CD4-positive, alpha-beta T cell treated with Interleukin-2 at 100 ng/mL for 4 hours (primary cell): ENCODE data around the gene NFE2L1.
"Not testable (repeated sequence)": the region's sequence is repeated elsewhere in the genome, so short reads cannot be mapped to it uniquely, and the experiment has no call there.

ENCODE experiments used
- DNase-seq: peaks from one replicate; pipeline ENCODE4 v3.0.0-alpha.2; 2020; ENCODE audit warnings: low spot score

Gene NFE2L1

DNA sequence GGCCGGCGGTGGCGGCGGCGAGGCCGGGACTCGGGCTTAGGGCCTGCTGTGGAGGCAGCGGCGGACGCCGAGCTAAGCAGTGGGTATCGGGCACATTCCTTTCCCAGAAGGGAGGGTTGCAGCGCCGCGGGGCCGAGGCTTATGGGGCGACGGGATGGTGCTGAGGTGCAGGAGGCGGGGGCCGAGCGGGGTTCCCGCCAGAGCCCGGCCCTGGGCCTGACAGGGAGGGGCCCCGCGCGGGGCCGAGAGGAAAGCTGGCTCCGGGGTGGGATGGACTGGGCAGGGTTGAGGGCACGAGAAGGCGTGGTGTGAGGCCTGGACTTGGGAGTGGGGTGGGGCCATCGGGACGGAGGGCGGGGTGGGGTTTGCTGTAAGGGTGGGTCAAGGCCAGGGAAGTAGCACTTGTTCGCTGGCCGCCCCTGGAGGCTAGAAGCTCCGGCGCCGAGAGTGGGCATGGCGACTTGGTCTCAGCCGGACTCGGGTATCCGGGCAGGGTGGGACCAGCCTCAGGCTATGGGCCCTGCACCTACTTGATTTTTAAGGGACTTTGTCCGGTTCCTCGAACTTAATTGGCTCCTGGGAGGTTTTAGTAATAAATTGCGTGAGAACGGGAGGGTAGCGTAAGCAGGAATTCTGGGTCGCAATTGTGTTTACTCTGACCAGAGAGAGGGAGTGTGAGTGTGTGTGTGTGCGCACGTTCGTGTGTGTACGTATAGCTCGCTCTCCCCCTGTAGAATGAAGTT is 396 bp downstream of the NFE2L1 start:
- DNase-seq, result peak; percentile 20

GRCh38 chr17:48051283-48051682 is 3.1 kb downstream of the NFE2L1 start:
- no peak for DNase-seq

DNA sequence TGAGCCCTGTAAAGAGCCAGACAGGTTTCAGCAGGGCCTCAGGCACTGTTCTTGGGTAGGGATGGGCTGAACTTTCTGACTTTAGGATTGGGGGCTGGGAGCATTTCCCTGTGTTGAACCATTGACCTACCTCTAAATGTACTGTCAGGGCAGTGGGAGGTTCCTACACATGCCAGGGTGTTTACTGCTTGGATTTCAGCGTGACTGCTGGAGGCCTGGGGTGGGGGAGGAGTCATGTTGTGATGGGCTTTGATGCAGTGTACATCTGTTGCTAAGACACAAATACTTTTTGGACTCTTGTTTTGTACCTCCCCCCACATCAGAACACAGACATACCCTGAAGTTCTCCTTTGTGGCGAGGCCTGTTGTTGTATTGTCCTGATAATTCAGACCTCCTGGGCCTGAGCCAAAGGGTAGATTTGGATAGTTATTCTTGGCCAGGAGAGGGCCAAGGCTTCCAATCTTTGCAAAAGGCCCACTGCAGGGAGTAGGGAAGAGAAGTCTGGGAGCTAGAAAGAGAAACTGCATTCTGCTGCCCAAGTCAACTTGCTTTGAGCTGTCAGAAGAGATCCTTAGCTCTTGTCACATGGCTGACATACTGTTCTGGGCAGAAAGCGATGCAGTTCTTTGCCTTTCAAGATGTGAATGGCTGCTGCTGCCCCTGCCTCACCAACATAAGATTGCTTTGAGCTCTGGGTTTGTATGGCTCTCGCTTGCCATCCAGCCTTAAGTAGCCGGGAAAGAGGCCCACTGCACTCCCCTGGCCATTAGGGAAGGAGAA is 3.7 kb downstream of the NFE2L1 start:
- DNase-seq, result no peak

DNA sequence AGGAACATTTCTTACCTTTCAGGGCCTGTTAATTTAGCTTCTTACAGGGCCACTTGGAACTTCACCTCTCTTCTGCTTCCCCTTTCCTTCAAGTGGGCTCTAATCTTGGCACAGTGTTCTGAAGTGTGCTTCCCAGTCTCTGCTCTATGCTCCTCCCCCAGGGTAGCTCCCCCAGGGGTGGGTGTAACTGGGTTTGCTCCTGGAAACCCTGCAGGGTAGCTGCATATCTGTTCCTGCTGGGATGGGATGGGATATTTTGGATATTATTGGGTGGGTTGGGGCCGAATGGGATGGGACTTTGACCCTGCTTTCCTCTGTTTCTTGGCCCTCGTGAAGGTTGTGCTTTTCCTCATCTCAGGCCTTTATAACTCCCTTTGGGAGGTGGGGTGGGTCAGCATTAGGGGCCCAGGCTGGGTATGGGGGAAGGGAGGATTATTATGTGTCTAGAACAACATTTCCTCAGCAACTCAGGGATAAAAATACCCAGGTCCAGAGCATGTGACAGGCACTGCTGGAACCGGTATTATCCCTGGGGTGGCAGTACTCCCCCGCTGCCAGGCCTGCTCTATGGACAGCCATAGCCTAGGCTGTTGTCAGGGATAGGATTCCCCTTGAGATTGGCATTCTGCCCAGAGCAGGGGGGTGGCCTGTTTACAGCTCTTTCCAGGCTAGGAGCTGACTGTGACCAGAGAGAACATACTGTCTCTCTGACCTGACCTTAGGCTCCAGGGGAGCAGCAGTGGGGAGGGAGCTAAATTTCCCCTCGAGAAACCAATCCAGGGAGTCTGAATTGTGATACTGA is 5.0 kb downstream of the NFE2L1 start:
- no peak for DNase-seq

DNA sequence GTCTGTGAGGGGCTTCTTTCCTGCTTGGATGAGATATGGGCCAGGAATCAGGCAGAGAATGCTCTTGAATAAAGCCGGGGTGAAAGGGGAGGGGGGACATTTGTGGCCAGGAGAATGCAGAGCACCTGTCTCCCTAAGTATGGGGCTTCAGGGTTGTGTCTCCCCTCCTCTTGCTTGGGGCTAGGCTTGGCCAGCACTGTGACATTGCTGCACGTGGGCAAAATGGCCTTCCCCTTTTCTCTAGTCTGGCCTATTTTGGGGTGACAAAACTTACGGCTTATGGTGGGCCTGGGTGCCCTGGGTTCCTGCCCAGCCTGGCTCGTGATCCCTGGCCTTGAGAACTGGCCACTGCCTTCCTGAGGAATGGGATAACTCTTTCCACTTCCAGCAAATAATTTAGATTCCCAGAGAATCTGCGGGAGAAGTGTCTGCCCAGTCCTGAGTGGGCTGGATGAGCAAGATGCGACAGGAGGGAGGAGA is 5.6 kb downstream of the NFE2L1 start:
- no peak for DNase-seq

DNA sequence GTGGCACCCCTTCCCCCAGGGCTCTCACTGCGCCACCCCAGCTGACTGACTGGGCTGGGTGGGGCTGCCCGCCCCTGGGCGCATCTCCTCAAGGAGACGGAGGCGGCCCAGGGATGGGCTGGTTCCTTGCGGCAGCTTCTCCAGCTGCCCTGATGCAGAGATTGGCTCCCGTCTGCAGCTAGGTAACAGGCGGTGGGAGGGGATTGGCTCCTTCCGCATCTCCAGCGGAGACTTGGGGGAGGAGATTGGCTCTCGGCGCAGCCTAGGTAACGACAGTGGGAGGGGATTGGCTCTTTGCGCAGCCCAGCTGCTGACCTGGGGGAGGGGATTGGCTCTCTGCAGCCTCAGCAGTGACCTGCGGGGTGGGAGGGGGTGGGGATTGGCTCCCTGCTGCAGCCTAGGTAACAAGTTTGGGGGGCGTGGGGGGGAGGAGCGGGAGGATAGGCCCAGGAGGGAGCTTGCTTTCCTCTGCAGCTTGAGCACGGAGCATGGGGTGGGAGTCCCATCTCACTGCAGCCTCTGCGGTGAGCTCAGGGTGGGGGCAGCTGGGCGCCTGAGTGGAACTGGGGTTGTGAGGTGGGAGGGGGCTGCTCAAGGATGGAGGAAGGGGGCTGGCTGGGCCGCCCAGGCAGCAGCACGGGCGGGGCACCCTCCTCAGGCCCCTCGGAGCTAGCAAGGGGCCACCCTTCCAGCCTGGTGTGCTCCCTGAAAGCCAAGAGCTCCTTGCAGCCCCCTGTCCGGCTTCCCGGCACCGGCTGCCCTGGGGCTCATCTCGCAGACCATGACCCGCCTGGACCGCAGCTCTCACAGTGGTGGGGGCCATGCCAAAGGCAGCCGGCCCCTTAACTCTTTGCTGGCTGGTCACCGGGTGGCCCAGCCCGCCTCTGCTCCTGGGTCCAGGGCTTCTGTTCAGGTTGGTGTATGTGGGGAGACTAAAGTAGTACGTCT is 6.4 kb downstream of the NFE2L1 start:
- no peak for DNase-seq

DNA sequence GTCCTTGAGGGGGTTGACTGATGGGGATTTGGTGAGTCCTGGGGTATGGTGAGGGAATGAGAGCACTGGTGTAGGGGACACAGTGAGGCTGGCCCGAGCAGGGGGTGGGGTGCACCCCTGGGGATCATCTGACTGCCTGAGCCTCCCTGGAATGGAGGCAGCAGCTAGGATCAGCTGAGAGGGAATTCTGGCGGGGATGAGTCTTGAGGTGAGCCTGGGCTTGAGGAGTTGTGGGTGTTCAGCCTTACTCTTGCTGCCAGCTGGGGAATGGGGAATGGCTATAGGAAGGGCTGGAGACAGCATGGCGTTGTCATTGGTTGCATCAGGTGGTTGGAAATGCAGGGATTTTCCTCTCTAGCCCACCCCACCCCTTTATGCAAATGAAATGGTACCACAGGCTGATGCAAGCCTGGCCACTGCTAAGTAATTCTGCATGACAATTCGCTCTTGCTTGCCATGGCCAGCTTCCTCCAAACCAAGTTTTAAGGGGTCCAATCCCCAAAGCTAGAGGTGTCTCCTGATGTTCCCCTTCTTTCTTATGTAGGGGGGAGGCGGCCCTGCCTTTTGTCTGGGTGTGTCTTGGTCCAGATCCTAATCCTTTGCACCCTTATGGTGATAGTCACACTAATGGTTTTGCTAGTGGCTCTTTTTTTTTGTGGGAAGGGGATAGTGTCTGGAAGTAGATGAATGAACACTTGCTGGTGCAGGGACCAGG is 7.5 kb downstream of the NFE2L1 start:
- DNase-seq, result no peak

DNA sequence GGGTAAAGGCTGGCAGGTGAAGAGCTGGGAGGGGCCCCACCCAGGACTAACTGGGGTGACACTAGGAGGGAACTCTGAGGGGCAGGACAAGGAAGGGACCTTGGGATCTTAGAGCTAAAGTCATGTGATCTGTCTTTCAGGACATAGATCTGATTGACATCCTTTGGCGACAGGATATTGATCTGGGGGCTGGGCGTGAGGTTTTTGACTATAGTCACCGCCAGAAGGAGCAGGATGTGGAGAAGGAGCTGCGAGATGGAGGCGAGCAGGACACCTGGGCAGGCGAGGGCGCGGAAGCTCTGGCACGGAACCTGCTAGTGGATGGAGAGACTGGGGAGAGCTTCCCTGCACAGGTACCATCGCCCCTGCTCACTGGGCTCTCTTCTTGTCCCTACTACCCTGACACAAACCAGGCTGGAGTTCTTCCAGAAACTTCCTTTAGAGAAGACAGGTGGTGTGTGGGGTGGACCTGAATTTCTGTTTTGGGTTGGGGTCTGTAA is 8.1 kb downstream of the NFE2L1 start:
- DNase-seq, result no peak

- DNase-seq, result no peak
Measured at GRCh38 chr17:48056879-48057278, 8.7 kb downstream of the NFE2L1 start.

- DNase-seq, result no peak
Measured at GRCh38 chr17:48057626-48058025, 9.5 kb downstream of the NFE2L1 start.

- DNase-seq, result no peak
Measured at GRCh38 chr17:48058393-48059124, 10.4 kb downstream of the NFE2L1 start.

DNA sequence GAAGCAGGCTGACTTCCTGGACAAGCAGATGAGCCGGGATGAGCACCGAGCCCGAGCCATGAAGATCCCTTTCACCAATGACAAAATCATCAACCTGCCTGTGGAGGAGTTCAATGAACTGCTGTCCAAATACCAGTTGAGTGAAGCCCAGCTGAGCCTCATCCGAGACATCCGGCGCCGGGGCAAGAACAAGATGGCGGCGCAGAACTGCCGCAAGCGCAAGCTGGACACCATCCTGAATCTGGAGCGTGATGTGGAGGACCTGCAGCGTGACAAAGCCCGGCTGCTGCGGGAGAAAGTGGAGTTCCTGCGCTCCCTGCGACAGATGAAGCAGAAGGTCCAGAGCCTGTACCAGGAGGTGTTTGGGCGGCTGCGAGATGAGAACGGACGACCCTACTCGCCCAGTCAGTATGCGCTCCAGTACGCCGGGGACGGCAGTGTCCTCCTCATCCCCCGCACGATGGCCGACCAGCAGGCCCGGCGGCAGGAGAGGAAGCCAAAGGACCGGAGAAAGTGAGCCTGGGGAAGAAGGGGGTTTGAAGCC is 11.0 kb downstream of the NFE2L1 start:
- DNase-seq, result no peak

- DNase-seq, result no peak
Measured at GRCh38 chr17:48060249-48060648, 12.1 kb downstream of the NFE2L1 start.

- DNase-seq, result no peak
Measured at GRCh38 chr17:48062273-48062672, 14.1 kb downstream of the NFE2L1 start.

GRCh38 chr17:48064638-48065037 is 16.5 kb downstream of the NFE2L1 start:
- DNase-seq, result no peak

DNA sequence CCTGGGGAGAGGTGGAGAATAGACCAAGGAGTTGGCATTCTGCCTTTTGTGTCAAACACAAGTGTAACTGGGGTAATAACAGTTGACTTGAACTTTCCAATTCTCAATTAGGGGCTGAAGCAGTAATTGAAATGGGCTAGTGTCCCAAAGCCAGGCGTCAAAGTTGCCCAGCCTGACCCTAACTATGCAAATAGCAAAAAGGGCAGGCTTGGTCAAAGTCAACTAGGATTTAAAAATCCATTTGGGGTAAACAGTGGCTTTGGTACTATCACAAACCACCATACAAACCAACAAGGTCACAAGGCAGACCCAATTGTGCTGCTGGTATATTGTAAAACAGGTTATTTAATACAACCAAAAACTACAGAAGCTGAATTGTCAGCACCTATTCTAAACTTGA is 18.0 kb downstream of the NFE2L1 start:
- DNase-seq, result no peak

DNA sequence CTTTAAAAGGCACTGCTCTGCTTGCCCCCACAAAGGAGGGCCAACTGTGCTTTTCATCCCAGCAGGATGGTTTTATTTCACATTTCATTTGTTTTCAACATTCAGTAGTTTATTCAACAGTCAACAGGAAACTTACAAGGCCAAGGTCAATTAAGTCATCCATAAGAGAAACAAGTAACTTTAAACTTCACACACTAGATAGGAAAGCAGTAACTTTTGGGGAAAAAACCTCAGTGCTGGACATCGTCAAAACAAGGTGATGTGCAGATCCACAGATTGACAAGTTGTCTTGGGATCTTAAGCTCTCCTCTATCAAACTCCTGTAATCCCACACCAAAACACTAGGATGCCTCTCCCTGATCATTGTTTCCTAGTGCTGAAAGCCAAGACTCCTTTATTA is 18.5 kb downstream of the NFE2L1 start:
- DNase-seq, result no peak

DNA sequence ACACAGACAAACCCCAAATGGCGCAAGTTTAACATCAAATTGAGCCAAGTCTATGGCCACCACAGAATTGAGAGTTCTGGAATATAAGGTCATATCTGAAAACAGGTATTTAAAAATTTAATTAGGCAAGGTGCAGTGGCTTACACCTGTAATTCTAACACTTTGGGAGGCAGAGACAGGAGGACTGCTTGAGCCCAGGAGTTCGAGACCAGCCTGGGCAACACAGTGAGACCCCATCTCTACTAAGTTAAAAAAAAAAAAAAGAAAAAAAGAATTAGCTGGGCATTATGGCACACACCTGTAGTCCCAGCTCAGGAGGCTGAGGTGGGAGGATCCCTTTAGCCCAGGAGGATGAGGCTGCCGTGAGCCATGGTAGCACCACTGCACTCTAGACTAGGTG is 19.1 kb downstream of the NFE2L1 start:
- DNase-seq, result no peak

DNA sequence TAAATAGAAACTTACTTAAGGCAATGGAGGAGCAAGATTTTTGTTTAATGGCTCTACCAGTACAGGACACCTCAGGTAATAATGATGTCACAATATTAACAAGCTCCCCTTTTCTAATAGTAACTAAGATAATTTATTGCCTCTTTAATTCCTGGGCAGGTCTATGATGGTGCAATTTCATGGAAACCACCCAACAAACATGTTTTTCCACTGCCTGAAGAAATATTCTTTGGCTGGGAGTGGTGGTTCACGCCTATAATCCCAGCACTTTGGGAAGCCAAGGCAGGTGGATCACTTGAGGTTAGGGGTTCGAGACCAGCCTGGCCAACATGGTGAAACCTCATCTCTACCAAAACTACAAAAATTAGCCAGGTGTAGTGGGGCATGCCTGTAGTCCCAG is 19.6 kb downstream of the NFE2L1 start:
- DNase-seq, result not testable (repeated sequence)
